Neural progenitor cell (in vitro differentiated cells): ENCODE data around the gene TMEM256. TPM values are rescaled to one million over a fixed set of nuclear protein-coding genes. Genes with fewer than 3 reads are reported as not detected.
A peak's percentile ranks its signal among the peaks of the same experiment; 100 is the strongest.

Source experiments
- DNase-seq: peaks from one replicate; pipeline ENCODE4 v3.0.0-alpha.2; 2016; ENCODE audit warnings: low spot score
- H2AFZ ChIP-seq: fragments of 200-600 bp; sonication (generic); replicated peaks from 2 replicates; pipeline ENCODE4 v1.6.1; 2016; ENCODE audit warnings: antibody characterized with exemption
- H3F3A ChIP-seq: fragments of 200-600 bp; sonication (generic); 2 replicates; pipeline ENCODE4 v1.6.1; 2016; ENCODE audit warnings: antibody characterized with exemption, low read depth
- H3K27ac ChIP-seq: fragments of 200-600 bp; sonication (generic); 2 replicates; pipeline ENCODE4 v1.5.1; 2016; ENCODE audit warnings: mild to moderate bottlenecking
- H3K27me3 ChIP-seq: fragments of 200-600 bp; sonication (generic); 2 replicates; pipeline ENCODE4 v1.6.1; 2016; ENCODE audit warnings: mild to moderate bottlenecking, moderate library complexity
- H3K36me3 ChIP-seq: fragments of 200-600 bp; sonication (generic); 2 replicates; pipeline ENCODE4 v1.5.1; 2016
- H3K4me1 ChIP-seq: fragments of 200-600 bp; sonication (generic); 2 replicates; pipeline ENCODE4 v1.6.1; 2016; ENCODE audit warnings: mixed run types
- H3K4me2 ChIP-seq: fragments of 200-600 bp; sonication (generic); 2 replicates; pipeline ENCODE4 v1.6.1; 2016
- H3K4me3 ChIP-seq: fragments of 200-600 bp; sonication (generic); 2 replicates; pipeline ENCODE4 v1.5.1; 2016
- H3K79me2 ChIP-seq: fragments of 200-600 bp; sonication (generic); 2 replicates; pipeline ENCODE4 v1.6.1; 2016; ENCODE audit warnings: low read depth
- H3K9ac ChIP-seq: fragments of 200-600 bp; sonication (generic); 2 replicates; pipeline ENCODE4 v1.6.1; 2016
- H3K9me3 ChIP-seq: fragments of 200-600 bp; sonication (generic); 2 replicates; pipeline ENCODE4 v1.5.1; 2016; ENCODE audit warnings: low read depth
- H4K20me1 ChIP-seq: fragments of 200-600 bp; sonication (generic); 2 replicates; pipeline ENCODE4 v1.6.1; 2016; ENCODE audit warnings: low read depth
- H3K27ac Mint-ChIP-seq: 3 replicates; pipeline ENCODE4 v1.8.0; 2021; ENCODE audit warnings: mixed read lengths
- H3K27me3 Mint-ChIP-seq: 2 replicates; pipeline ENCODE4 v1.8.0; 2022; ENCODE audit warnings: low read depth, mild to moderate bottlenecking, inconsistent platforms, moderate library complexity, mixed read lengths; ENCODE audit not compliant: insufficient read depth
- H3K36me3 Mint-ChIP-seq: 3 replicates; pipeline ENCODE4 v1.8.0; 2021; ENCODE audit warnings: mixed read lengths
- H3K4me1 Mint-ChIP-seq: 3 replicates; pipeline ENCODE4 v1.8.0; 2021; ENCODE audit warnings: mixed read lengths
- H3K4me3 Mint-ChIP-seq: 3 replicates; pipeline ENCODE4 v1.8.0; 2021; ENCODE audit warnings: mild to moderate bottlenecking, moderate library complexity, mixed read lengths
- H3K9me3 Mint-ChIP-seq: 3 replicates; pipeline ENCODE4 v1.8.0; 2020; ENCODE audit warnings: mixed read lengths
- EZH2 ChIP-seq: fragments of 200-600 bp; sonication (generic); IDR thresholded peaks from 2 replicates; pipeline ENCODE4 v1.6.1; 2017; ENCODE audit warnings: antibody characterized with exemption, mild to moderate bottlenecking, moderate library complexity
- EZH2phosphoT487 ChIP-seq: fragments of 200-600 bp; sonication (generic); IDR thresholded peaks from 2 replicates; pipeline ENCODE4 v1.6.1; 2017; ENCODE audit warnings: antibody characterized with exemption
- total RNA-seq: library from RNA; depleted of rRNA; stranded (reverse); fragments of >200 nt; gene quantifications from 2 replicates; pipeline ENCODE4 v1.2.3, GENCODE V29; 2015; ENCODE audit warnings: low replicate concordance
- TF ChIP-seq, protein P1 (sequence below): fragments of 200-600 bp; sonication (generic); IDR thresholded peaks from 2 replicates; pipeline ENCODE4 v1.5.1; 2017; ENCODE audit warnings: antibody characterized with exemption, mild to moderate bottlenecking

Gene TMEM256
- total RNA-seq, 1 donor from 2014 or later, result 72.0 TPM

DNA sequence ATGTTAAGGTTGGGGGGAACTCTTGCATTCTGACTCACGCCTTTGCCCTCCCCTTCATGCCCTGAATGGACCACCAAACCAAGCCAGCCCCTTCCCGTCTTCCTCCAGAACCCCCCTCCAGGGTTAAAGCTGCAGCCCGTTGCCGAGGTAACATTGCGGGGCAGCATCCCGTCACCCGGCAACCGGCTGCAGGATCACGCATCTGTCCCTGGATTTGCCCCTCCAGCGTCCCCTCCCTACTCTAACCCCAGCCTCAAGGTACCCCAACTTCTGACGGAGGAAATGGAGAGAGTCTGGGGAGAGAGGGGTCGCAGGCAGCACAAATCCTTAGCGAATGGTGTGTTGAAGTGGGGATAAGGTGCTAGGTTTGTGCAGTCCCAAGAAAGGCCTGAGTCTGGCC lies 3.2 kb upstream of the TMEM256 start:
- peak overlapping the region; percentile 79 for H3K4me3 Mint-ChIP-seq
- DNase-seq, result no peak
- H3K4me1 Mint-ChIP-seq, result peaks cover 38% of the 10 kb centered on the region
- Histone ChIP-seq H3K79me2 (peaks cover 43% of the 10 kb centered on the region), H3F3A (peaks cover 38% of the 10 kb centered on the region), H3K4me3 (peak overlapping the region; percentile 97), H4K20me1 (peaks cover 54% of the 10 kb centered on the region), H3K27ac (no peak overlapping the region), H2AFZ (no peak overlapping the region), H3K9ac (no peak overlapping the region), H3K4me2 (peak overlapping the region; percentile 100), H3K36me3 (no peaks in the 10 kb centered on the region), H3K4me1 (peaks cover 19% of the 10 kb centered on the region), H3K27me3 (no peaks in the 10 kb centered on the region), H3K9me3 (no peaks in the 10 kb centered on the region)
- TF ChIP-seq EZH2phosphoT487 (no peak), EZH2 (no peak)
- TF ChIP-seq, protein P1, sequence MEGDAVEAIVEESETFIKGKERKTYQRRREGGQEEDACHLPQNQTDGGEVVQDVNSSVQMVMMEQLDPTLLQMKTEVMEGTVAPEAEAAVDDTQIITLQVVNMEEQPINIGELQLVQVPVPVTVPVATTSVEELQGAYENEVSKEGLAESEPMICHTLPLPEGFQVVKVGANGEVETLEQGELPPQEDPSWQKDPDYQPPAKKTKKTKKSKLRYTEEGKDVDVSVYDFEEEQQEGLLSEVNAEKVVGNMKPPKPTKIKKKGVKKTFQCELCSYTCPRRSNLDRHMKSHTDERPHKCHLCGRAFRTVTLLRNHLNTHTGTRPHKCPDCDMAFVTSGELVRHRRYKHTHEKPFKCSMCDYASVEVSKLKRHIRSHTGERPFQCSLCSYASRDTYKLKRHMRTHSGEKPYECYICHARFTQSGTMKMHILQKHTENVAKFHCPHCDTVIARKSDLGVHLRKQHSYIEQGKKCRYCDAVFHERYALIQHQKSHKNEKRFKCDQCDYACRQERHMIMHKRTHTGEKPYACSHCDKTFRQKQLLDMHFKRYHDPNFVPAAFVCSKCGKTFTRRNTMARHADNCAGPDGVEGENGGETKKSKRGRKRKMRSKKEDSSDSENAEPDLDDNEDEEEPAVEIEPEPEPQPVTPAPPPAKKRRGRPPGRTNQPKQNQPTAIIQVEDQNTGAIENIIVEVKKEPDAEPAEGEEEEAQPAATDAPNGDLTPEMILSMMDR, result no peak
- H3K9me3 Mint-ChIP-seq, result no peaks in the 10 kb centered on the region
- peaks cover 13% of the 10 kb centered on the region for H3K27me3 Mint-ChIP-seq
- H3K36me3 Mint-ChIP-seq, result peaks cover 19% of the 10 kb centered on the region
- no peak overlapping the region for H3K27ac Mint-ChIP-seq

DNA sequence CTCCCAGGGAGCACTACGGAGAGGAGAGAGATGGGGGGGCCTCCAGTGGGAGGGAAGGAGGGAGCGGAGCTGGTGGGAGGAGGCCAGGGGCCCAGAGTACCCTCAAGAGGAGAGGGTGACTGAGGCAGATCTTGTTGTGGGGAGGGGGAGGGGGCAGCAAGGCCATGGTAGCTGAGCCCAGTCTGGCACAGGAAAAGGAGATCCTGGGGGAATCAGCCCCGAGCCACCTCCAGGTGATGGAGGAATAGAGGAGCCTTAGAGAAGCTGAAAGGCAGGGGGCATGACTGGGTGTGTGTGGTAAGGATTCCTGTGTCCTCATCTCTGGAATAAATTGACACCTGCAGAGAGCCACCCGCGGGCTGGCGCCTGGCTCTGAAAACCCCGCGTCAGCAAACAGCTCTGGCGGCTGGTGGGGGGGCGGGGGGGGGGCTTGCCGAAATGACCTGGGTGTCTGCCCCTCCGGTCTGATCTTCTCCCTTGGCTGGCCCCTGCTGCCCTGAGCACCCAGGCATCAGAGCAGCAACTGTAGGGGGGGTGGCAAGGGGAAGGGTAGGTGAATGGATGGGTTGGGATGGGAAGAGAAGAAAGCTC lies 2.4 kb upstream of the TMEM256 start:
- Histone ChIP-seq H3F3A (peaks cover 43% of the 10 kb centered on the region), H2AFZ (no peak overlapping the region), H3K4me2 (peak overlapping the region; percentile 100), H3K4me3 (peak overlapping the region; percentile 97), H3K27me3 (no peaks in the 10 kb centered on the region), H3K4me1 (peaks cover 19% of the 10 kb centered on the region), H3K9ac (peak overlapping the region; percentile 81), H3K27ac (no peak overlapping the region), H3K9me3 (no peaks in the 10 kb centered on the region), H4K20me1 (peaks cover 49% of the 10 kb centered on the region), H3K79me2 (peaks cover 46% of the 10 kb centered on the region), H3K36me3 (no peaks in the 10 kb centered on the region)
- Mint-ChIP-seq H3K27ac (peak overlapping the region; percentile 6), H3K27me3 (peaks cover 13% of the 10 kb centered on the region), H3K36me3 (peaks cover 22% of the 10 kb centered on the region), H3K4me1 (peaks cover 43% of the 10 kb centered on the region), H3K9me3 (no peaks in the 10 kb centered on the region), H3K4me3 (peak overlapping the region; percentile 93)
- TF ChIP-seq EZH2phosphoT487 (no peak), EZH2 (no peak)
- TF ChIP-seq, protein P1, result no peak
- peak; percentile 39 for DNase-seq

DNA sequence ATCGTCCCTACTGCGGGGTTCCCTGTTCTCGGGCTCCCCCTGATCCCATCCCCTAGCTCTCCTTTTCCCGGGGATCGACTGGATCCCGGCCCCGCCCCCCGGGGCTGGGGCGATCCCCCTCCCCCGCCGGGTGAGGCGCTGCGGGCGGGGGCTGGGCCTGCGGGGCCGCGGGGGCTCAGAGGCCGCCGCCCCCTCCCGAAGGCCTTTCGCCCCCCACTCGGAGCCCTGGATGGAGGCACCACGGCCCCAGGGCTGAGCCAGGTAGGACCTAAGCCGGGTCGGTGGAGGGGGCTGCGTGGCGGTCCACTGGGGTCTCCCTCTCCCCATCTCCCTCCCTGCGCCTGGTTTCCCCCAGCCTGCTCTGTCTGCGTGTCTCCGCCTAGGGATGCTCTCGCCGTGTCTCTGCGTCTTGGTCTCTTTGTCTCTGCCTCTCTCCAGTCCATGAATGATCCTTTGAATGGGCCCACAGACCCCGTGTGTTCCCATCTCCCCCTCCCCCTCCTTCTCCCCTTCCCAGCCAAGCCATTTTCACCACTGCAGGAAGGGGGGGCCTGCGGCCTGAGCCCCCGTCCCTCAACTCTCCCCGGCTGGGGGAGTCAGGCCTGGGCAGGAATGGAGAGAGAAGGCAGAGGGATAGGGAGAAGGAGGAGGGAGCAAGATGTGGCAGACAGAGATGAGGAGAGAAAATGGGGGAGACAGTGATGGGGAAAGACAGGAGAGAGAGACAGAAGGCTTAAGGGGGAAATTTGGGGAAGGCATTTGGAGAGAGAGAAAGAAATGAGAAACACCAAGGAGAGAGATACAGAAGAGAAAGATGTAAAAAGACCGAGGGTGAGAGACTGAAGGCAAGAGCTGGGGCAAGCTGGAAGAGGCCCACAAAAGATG lies 1.7 kb upstream of the TMEM256 start:
- Mint-ChIP-seq H3K4me1 (peaks cover 43% of the 10 kb centered on the region), H3K36me3 (peaks cover 21% of the 10 kb centered on the region), H3K27me3 (peaks cover 16% of the 10 kb centered on the region), H3K27ac (peak overlapping the region; percentile 50), H3K4me3 (peak overlapping the region; percentile 95), H3K9me3 (no peaks in the 10 kb centered on the region)
- peak overlapping the region; percentile 100 for H3K4me2 ChIP-seq
- peak; percentile 70 for DNase-seq
- H3K27ac ChIP-seq, result peak overlapping the region; percentile 58
- no peaks in the 10 kb centered on the region for H3K36me3 ChIP-seq
- peak overlapping the region; percentile 81 for H3K9ac ChIP-seq
- peaks cover 46% of the 10 kb centered on the region for H3K79me2 ChIP-seq
- peaks cover 43% of the 10 kb centered on the region for H4K20me1 ChIP-seq
- peaks cover 43% of the 10 kb centered on the region for H3F3A ChIP-seq
- H3K4me3 ChIP-seq, result peak overlapping the region; percentile 97
- peaks cover 19% of the 10 kb centered on the region for H3K4me1 ChIP-seq
- H2AFZ ChIP-seq, result no peak overlapping the region
- H3K9me3 ChIP-seq, result no peaks in the 10 kb centered on the region
- no peaks in the 10 kb centered on the region for H3K27me3 ChIP-seq
- no peak for TF ChIP-seq EZH2phosphoT487
- TF ChIP-seq, protein P1, result no peak
- TF ChIP-seq EZH2, result no peak
